ENCODE results near the gene CETN1.

CETN1 gene

DNA sequence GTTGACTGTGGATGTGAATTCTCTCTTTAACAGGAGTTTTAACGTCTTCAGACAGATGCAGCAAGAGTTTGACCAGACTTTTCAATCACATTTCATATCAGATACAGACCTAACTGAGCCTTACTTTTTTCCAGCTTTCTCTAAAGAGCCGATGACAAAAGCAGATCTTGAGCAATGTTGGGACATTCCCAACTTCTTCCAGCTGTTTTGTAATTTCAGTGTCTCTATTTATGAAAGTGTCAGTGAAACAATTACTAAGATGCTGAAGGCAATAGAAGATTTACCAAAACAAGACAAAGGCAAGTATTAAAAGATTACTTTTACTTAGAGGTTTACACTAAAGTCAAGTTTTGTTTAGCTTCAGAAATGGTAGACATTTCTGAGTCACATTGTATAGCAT, 47.1 kb downstream of the CETN1 start:
- DNase-seq: no peak

DNA sequence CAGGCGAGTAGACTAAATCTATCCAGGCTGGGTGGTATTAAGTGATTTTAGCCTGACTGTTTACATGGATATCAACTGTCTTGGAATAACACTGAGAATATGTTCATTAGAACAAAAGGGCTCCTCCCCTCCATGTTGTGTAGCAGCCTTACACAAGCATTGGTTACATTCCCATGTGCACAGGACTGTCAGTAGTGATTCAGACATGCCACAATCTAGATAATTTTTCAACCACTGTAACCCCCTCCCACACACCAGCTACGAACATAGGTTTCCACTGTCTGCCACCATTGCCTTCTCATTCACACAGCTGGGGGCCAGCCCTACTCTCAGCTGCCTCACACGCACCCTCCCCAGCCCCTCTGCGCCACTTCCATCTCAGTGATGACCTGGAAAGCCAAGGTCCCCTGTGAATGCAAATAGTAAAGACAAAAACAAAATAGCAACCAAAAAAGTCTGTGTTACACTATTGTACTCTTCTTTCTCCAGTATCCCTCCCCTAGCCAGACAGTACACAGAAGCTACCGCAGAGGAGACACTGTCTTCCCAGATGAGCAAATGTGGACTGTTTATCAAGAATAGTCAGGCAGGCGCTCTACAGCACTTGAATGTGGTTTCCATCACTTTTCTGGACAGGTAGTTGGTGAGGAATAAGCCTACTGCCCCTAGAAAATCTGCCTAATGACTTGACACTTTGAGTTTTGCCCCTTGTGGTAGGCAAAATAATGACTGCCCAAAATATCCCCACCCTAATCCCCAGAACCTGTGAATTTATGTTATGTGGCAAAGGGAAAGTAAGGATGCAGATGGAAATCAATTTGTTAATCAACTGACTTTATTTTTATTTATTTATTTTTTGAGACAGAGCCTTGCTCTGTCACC, 49.3 kb downstream of the CETN1 start:
- no peak for DNase-seq

DNA sequence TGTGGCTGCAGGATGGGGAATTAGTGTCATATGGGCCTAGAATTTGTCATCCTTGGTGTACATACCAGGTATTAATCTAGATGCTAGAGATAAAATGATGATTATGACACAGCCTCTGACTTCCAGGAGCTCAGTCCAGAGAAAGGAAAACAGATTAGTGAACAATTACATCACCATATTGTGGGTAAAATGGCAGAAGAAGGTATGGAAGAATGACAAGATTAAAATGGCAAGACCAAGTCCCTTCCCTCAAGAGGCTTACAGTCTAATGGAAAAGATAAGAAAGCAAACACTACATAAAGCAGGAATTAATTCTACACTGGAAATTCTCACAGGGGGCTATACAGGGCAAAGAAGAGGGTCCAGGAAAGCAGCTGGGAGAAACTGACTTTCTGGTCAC, 51.4 kb downstream of the CETN1 start:
- no peak for DNase-seq

All from activated gamma-delta T cell (primary cell).